PC-9 (cell line): ENCODE results near the gene ETV6.

ENCODE experiments used
- CTCF ChIP-seq: fragments of 200-600 bp; sonication (generic); conservative IDR thresholded peaks from 2 replicates; pipeline ENCODE4 v1.6.1; 2017; ENCODE audit warnings: mixed run types, antibody characterized with exemption, mild to moderate bottlenecking, moderate library complexity
- EZH2 ChIP-seq: fragments of 200-600 bp; sonication (generic); IDR thresholded peaks from 2 replicates; pipeline ENCODE4 v1.8.0; 2017; ENCODE audit warnings: antibody characterized with exemption, low read depth

DNA sequence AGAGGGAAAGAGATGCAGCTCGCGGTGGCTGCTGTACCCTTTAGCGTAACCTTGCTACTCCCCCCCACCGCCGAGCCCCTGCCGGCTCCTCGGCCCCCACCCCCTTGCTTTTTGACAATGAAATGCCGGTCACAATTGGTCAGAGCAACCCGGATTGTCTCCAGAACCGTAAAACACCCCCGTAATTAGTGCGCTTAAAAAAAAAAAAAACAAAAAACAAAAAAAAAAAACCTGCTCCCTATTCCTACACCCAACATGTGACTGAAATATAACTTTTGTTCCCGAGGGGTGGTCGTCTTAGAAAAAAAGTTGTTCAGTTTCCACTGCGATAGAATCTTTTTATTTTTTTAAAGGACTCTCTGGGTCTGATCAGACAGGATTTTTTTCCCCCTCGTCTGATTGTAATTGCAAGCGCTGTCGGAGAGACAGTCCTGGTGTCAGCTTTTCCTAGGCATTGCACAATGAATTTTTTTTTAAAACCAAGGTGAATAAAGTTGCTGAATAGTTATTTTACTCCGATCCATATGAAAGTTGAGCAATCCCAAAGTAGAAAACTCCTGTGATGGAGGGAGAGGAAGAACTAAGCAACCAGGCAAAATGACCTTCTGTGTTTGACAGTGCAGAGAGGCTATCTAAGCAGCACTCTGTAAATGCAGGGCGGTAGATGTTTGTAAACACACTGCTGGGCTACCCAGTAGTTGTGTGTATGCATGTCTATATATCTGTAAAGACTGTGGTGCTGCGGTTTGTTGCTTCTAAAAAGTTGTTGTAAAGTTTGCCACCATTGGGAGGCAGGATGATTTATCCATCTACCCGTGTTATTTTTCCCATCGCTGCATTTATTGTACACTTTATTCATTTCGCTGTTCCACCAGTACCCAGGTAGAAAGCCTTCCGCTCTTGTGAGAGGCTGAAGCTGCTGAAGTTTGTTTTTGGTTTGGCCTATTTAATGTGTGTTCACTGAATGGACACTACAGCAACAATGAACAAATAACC, 1.1 kb downstream of the ETV6 start:
- TF ChIP-seq CTCF (no peak), EZH2 (no peak)
